G401.6 (cell line): ENCODE data around the gene DNAJC8.

Source experiments
- FAIRE-seq: peaks from 2 replicates; lab custom pipeline; 2012; peaks lifted over from hg19 to GRCh38; lab: Jason Lieb, UNC

Gene DNAJC8

DNA sequence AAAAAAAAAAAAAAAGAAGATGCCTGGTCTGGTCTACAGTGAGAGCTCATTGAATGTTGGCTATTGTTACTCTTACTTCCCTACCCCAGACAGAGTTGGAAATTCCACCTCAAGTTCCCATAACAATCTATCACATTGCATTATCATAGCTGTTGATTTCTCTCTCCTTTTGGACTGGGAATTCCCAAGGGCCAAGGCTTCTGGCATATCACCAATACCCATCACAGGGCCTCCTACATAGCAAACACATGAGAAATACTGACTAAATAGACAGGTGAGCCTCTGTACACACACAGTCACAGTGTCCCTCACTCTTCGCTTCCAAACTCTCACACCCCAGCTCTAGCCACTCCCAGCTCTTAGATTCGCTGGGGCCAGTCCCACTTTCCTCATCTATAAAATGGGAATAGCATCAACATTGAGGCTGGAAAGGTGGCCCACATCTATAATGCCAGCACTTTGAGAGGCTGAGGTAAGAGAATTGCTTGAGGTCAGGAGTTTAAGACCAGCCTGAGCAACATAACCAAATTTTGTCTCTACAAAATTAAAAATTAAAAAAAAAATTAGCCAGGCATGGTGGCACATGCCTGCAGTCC lies 62.7 kb downstream of the DNAJC8 start:
- FAIRE-seq, result no peak

DNA sequence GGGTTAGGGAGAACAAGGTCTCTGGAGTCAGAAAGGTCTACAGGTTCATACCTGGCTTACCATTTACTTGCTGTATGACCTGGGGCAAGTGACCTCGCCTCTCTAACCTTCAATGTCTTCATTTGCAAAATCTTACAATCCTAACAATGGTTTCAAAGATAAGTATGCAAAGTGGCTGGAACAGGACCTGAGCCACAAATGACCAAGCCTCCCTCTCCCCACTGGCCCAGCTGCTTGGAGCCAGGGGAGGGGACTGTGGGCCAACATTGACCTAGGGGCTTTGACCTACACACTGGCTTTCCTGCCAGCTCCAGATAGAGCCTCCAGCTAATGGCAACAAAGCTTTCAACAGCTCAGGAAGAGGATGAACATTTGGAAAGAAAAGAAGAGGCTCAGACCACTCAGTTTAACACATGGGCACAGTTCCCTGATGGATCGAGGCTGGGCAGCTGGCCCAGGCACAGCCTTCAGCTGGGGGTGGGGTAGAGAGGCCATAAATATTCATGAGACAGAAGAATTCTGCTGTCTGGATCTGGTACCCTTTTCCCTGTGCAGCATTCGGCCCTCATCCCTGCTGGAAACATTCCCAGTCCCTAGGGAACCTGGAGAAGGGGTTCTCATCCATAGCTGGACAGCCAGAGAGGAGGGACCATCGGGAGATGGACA lies 69.2 kb downstream of the DNAJC8 start:
- FAIRE-seq, result no peak

DNA sequence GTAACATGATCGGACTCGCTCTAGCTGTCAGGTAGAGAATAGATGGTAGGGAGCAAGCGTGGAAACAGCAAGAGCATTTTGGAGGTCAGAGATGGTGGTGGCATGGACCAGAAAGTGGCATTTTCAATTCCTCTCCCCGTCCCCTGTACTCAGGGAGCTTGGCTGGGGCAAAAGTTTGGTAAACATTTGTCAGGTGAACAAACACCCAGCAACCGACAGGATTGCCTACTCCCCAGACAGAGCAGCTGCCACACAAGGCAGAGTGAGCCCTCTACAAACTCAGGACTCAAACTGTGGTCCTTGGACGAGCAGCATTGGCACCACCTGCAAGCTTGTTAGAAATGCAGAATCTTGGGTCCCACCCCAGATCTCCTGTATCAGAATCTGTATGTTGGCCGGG lies 70.7 kb downstream of the DNAJC8 start:
- no peak for FAIRE-seq

DNA sequence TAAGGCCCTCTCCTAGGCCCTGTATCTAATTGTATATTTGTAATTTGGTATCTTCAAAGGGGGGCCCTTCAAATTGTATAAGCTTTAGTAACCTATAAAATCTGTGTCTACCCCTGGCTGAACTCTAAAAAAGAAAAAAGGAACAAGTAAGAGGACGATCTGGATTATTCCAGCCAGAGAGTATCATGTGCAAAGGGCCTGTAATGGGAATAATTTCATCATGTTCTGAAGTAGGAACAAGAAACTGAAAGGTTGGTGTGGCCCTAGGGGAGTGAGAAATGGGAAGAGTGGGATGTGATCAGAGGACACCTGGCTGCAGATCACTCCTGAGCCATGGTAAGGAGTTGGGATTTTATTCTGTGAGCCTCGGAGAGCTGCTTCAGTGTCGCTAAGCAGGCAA lies 71.1 kb downstream of the DNAJC8 start:
- no peak for FAIRE-seq

DNA sequence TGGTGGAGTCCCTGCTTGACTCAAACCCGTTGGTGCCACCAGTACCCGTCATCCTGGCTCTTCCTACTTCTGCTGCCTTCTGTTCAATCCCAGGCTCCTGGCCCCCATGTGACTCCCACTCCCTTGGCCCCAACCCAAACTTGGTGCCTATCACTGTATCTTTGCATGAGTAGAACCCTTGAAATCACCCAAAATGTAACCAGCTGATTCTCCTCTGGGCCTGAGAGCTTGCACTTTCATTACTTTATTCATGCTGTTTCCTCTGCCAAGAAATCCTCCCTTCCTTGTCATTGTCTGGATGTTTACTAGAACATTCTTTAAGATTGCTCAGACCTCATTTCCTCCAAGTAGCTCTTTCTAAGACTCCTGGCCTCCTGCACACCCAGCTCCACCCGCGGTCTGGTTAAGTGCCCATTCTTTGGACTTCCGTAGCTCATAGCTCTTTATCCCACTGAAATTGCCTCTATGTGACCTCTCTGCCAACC lies 72.0 kb downstream of the DNAJC8 start:
- no peak for FAIRE-seq

DNA sequence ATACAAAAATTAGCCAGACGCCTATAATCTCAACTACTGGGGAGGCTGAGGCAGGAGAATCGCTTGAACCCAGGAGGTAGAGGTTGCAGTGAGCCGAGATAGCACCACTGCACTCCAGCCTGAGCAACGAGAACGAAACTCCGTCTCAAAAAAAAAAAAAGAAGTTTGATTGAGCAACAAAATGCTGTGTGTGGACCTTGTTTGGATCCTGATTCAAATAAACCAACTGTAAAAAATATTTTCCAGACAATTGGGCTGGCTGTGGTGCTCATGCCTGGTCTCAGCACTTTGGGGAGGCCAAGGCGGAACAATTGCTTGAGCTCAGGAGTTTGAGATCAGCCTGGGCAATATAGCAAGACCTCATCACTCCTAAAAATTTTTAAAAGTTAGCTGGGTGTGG lies 73.1 kb downstream of the DNAJC8 start:
- no peak for FAIRE-seq

DNA sequence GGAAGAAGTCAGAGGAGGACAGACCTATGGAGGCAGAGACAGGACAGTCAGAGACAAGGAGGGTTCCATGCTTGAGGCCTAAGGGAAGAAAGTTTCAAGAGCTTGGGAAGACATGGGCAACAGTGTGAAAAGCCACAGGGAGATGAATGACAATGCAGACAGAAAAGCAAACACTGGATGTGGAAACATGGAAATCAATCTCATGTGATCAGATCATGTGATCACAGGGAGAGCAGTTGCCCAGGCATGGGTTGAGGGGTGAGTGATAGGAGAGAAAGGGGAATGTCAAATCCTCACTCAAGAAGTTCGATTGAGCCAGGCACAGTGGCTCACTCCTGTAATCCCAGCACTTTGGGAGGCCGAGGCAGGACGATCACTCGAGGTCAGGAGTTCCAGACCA lies 73.6 kb downstream of the DNAJC8 start:
- FAIRE-seq, result no peak

DNA sequence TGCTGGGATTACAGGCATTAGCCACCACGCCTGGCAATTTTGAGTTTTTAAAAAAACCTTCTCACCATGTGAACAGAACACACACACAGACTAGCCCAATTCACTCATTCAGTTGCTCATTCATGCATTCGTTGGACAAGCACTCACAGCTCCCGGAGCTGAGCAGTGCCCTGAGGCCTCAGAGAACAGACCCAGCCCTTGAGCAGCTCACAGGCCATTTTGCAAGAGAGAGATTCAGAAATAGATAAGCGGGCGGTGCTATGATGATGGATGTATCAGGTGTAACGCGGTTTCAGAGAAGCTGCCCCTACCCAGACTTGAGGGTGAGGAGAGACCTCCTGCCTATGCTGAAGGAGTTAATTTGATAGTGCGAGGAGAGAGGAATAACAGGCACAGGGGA lies 74.9 kb downstream of the DNAJC8 start:
- no peak for FAIRE-seq

DNA sequence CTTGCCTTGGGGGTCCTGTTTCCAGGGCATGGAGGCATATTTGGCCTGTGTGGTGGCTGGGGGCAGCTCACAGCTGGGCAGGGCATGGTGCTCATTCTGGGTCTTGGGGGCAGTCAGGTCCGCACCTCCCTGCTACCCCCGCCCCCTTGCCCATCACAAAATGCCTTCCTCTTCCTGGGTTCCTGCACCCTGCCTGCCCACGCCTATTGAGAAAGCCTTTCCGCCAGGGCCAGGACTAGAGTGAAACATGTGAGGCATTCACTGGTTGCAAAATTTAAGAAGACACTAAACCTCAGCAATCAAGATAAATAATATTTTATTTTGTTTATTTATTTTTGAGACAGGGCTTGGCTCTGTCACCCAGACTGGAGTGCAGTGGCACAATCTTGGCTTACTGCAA lies 76.0 kb downstream of the DNAJC8 start:
- FAIRE-seq, result no peak

DNA sequence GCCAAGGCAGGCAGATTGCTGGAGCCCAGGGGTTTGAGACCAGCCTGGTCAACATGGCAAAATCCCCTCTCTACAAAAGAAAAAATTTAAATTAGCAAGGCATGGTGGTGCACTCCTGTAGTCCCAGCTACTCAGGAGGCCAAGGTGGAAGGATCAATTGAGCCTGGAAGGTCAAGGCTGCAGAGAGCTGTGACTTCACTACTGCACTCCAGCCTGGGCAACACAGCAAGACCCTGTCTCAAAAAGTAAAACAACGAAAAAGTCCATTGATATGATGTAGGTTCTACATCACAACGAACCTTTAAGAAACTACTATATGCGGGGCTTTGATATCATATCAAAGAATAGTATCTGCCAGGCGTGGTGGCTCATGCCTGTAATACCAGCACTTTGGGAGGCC lies 77.2 kb downstream of the DNAJC8 start:
- no peak for FAIRE-seq

DNA sequence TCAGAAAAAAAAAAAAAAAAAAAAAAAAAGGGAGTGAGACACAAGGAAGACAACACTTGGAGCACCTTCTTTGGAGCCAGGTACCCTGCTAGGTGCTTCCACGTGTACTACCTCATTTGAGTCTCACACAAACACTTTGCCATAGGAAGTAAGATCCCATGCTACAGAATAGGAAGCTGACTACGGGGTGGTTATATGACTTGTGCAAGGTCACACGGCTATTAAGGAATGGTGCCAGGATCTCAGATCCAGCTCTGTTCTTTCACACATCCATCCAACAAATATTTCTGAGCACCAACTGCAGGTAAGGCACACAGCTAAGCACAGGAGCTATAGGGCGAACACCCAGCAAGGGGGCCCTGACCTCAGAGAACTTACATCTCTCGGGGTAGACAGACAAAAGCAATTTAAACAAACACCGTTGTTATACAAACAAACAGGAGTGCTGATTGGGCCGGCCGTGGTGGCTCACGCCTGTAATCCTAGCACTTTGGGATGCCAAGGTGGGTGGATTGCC lies 78.7 kb downstream of the DNAJC8 start:
- no peak for FAIRE-seq
